Vagina (tissue), 2 donors: Measurements from ENCODE around the gene SH2D1B. TPM values are rescaled to one million over a fixed set of nuclear protein-coding genes. Genes with fewer than 3 reads are reported as not detected.

Experiments used
- DNase-seq, 2 donors: peaks; one replicate each; pipeline ENCODE4 v3.0.0-alpha.2; 2017; ENCODE audit errors: extremely low spot score in 2 of 2
- H3K27ac ChIP-seq: fragments of 200-600 bp; sonication (generic); one replicate; pipeline ENCODE4 v1.5.1; 2019
- H3K27me3 ChIP-seq: fragments of 200-600 bp; sonication (generic); one replicate; pipeline ENCODE4 v1.5.1; 2019
- H3K36me3 ChIP-seq, 2 donors: fragments of 200-600 bp; sonication (generic); one replicate each; pipeline ENCODE4 v1.5.1; 2017 to 2019
- H3K4me1 ChIP-seq: fragments of 200-600 bp; sonication (generic); one replicate; pipeline ENCODE4 v1.5.1; 2019
- H3K4me3 ChIP-seq, 2 donors: fragments of 200-600 bp; sonication (generic); 1 replicate in 1 of 2; 2 replicates in 1 of 2; pipeline ENCODE4 v1.5.1; 2016 to 2019
- H3K9me3 ChIP-seq: fragments of 200-600 bp; sonication (generic); one replicate; pipeline ENCODE4 v1.5.1; 2019
- CTCF ChIP-seq, 3 experiments: fragments of 450-650 bp in 2 of 3; fragments of 200-600 bp in 1 of 3; sonication (generic) in 1 of 3; IDR thresholded peaks; one replicate each; pipeline ENCODE4 v1.5.1; 2017 to 2019; ENCODE audit warnings: antibody characterized with exemption in 3 of 3, mild to moderate bottlenecking in 2 of 3, moderate library complexity in 2 of 3
- POLR2A ChIP-seq, 2 donors: fragments of 450-650 bp; IDR thresholded peaks; one replicate each; pipeline ENCODE4 v1.6.1; 2017; ENCODE audit warnings: antibody characterized with exemption in 2 of 2, mild to moderate bottlenecking in 2 of 2, moderate library complexity in 2 of 2
- POLR2AphosphoS5 ChIP-seq, 2 donors: sonication (generic); formaldehyde crosslinking; IDR thresholded peaks; one replicate each; pipeline ENCODE4 v1.9.0; 2017; ENCODE audit warnings: antibody characterized with exemption in 2 of 2, mild to moderate bottlenecking in 2 of 2, low read depth in 1 of 2; ENCODE audit not compliant: insufficient read depth in 1 of 2
- intact Hi-C: fragments of 100-400 bp; cut with DNase I; formaldehyde crosslinking; loops from one replicate; pipeline ENCODE4 v1.15.1; 2023
- total RNA-seq: library from RNA; depleted of rRNA; stranded (reverse); fragments of >200 nt; gene quantifications from one replicate; pipeline ENCODE4 v1.2.3, GENCODE V29; 2016

Gene SH2D1B
- total RNA-seq, 1 donor from 2014 or later: not detected

- intact Hi-C loops: no loop called here
- H3K27me3 ChIP-seq: no peaks in the 10 kb centered on the region
- no peak overlapping the region for H3K4me3 ChIP-seq
- peaks cover 23% of the 10 kb centered on the region for H3K4me1 ChIP-seq
- TF ChIP-seq POLR2AphosphoS5 (IDR thresholded peaks at IDR 0.05; ENCODE audit: insufficient read depth in 1 of 2, low read depth in 1 of 2) (no peak), POLR2A (IDR thresholded peaks at IDR 0.05) (no peak)
- no peak overlapping the region for H3K27ac ChIP-seq
- H3K9me3 ChIP-seq: no peaks in the 10 kb centered on the region
- no peaks in the 10 kb centered on the region for H3K36me3 ChIP-seq
- DNase-seq: no peak
Observed at GRCh38 chr1:162390396-162391185, 21.3 kb downstream of the SH2D1B start.

- no peaks in the 10 kb centered on the region for H3K9me3 ChIP-seq
- H3K36me3 ChIP-seq: no peaks in the 10 kb centered on the region
- DNase-seq: peak in 1 of 2 donors; percentile 69
- intact Hi-C loops: loop anchor here (10.0 kb wide), 1 partner anchor 335 kb away; no protein-coding TSS in a partner anchor
- H3K4me3 ChIP-seq: no peak overlapping the region
- no peak overlapping the region for H3K27ac ChIP-seq
- no peak for TF ChIP-seq POLR2AphosphoS5 (IDR thresholded peaks at IDR 0.05; ENCODE audit: insufficient read depth in 1 of 2, low read depth in 1 of 2)
- peaks cover 23% of the 10 kb centered on the region for H3K4me1 ChIP-seq
- H3K27me3 ChIP-seq: no peaks in the 10 kb centered on the region
Observed at GRCh38 chr1:162389971-162390370, 22.0 kb downstream of the SH2D1B start.

- Histone ChIP-seq H3K27ac (peak overlapping the region; percentile 20), H3K9me3 (no peaks in the 10 kb centered on the region), H3K36me3 (no peaks in the 10 kb centered on the region), H3K4me3 (no peak overlapping the region), H3K27me3 (no peaks in the 10 kb centered on the region), H3K4me1 (peaks cover 23% of the 10 kb centered on the region)
- DNase-seq: peak in 1 of 2 donors; percentile 75
- intact Hi-C loops: loop anchor here (10.0 kb wide), 1 partner anchor 334 kb away; no protein-coding TSS in a partner anchor
- no peak for TF ChIP-seq POLR2AphosphoS5 (IDR thresholded peaks at IDR 0.05; ENCODE audit: insufficient read depth in 1 of 2, low read depth in 1 of 2)
- no peak for TF ChIP-seq CTCF (IDR thresholded peaks at IDR 0.05)
- TF ChIP-seq POLR2A (IDR thresholded peaks at IDR 0.05): no peak
Observed at GRCh38 chr1:162389021-162389818, 22.7 kb downstream of the SH2D1B start.

GRCh38 chr1:162388615-162389014 is 23.3 kb downstream of the SH2D1B start:
- H3K4me3 ChIP-seq: no peak overlapping the region
- no peaks in the 10 kb centered on the region for H3K9me3 ChIP-seq
- peak overlapping the region; percentile 20 for H3K27ac ChIP-seq
- peaks cover 23% of the 10 kb centered on the region for H3K4me1 ChIP-seq
- H3K27me3 ChIP-seq: no peaks in the 10 kb centered on the region
- no peak for TF ChIP-seq CTCF (IDR thresholded peaks at IDR 0.05)
- peak in 1 of 2 donors; percentile 20 for TF ChIP-seq POLR2AphosphoS5 (IDR thresholded peaks at IDR 0.05; ENCODE audit: insufficient read depth in 1 of 2, low read depth in 1 of 2)
- H3K36me3 ChIP-seq: no peaks in the 10 kb centered on the region
- peak in 1 of 2 donors; percentile 79 for DNase-seq
- intact Hi-C loops: loop anchor here (10.0 kb wide), 1 partner anchor 334 kb away; no protein-coding TSS in a partner anchor

- no peaks in the 10 kb centered on the region for H3K27me3 ChIP-seq
- peak in 1 of 2 donors; percentile 67 for DNase-seq
- H3K4me3 ChIP-seq: no peak overlapping the region
- H3K27ac ChIP-seq: peak overlapping the region; percentile 48
- TF ChIP-seq POLR2A (IDR thresholded peaks at IDR 0.05) (no peak), CTCF (IDR thresholded peaks at IDR 0.05) (no peak), POLR2AphosphoS5 (IDR thresholded peaks at IDR 0.05; ENCODE audit: insufficient read depth in 1 of 2, low read depth in 1 of 2) (no peak)
- H3K4me1 ChIP-seq: peaks cover 23% of the 10 kb centered on the region
- H3K36me3 ChIP-seq: no peaks in the 10 kb centered on the region
- intact Hi-C loops: loop anchor here (10.0 kb wide), 1 partner anchor 333 kb away; no protein-coding TSS in a partner anchor
- H3K9me3 ChIP-seq: no peaks in the 10 kb centered on the region
Observed at GRCh38 chr1:162388083-162388594, 23.8 kb downstream of the SH2D1B start.
